Panc1 (cell line): ENCODE measurements around the gene ALDOC. TPM values are rescaled to one million over a fixed set of nuclear protein-coding genes. Genes with fewer than 3 reads are reported as not detected.

Experiments used
- ATAC-seq: fragments of 200-7000 bp; cut with Tn5 transposase; 2 replicates; pipeline ENCODE4 v1.9.1; 2020; ENCODE audit warnings: mild to moderate bottlenecking, moderate library complexity
- BruUV-seq: library from RNA; stranded (reverse); fragments of 400-500 nt; replicated peaks from 2 replicates; lab custom pipeline; 2021; lab: Mats Ljungman, UMichigan
- CTCF ChIA-PET: fragments of 300-600 bp; sonication (Branson Sonifier 250); formaldehyde crosslinking; loops from one replicate; lab custom pipeline; 2022; ENCODE audit warnings: antibody characterized with exemption; lab: Charles Lee
- POLR2A ChIA-PET: fragments of 300-600 bp; sonication (Branson Sonifier 250); formaldehyde crosslinking; loops from one replicate; lab custom pipeline; 2022; ENCODE audit warnings: antibody characterized with exemption; lab: Charles Lee
- DNase-seq: peaks from one replicate; pipeline ENCODE4 v3.0.0-alpha.2; 2010; ENCODE audit warnings: low read depth, low spot score
- H3K27ac ChIP-seq: 2 replicates; pipeline ENCODE4 v1.5.1; 2011; ENCODE audit warnings: mild to moderate bottlenecking, low read length, inconsistent platforms
- H3K27me3 ChIP-seq: fragments of 200-500 bp; sonication (Bioruptor generic); 2 replicates; pipeline ENCODE4 v1.6.0; 2014; ENCODE audit warnings: low read length, inconsistent platforms; ENCODE audit not compliant: control insufficient read depth, insufficient read depth
- H3K36me3 ChIP-seq: fragments of 200-500 bp; sonication (Bioruptor generic); 2 replicates; pipeline ENCODE4 v1.5.1; 2014; ENCODE audit warnings: inconsistent platforms, mild to moderate bottlenecking, low read length, moderate library complexity; ENCODE audit not compliant: control insufficient read depth, insufficient read depth
- H3K4me1 ChIP-seq: 2 replicates; pipeline ENCODE4 v1.5.1; 2011; ENCODE audit warnings: inconsistent platforms, mild to moderate bottlenecking, low read length, moderate library complexity; ENCODE audit not compliant: control insufficient read depth, insufficient read depth
- H3K4me3 ChIP-seq, 2 experiments: 2 replicates each; pipeline ENCODE4 v1.5.1; 2011 to 2012; ENCODE audit warnings: low read depth in 2 of 2, low read length in 2 of 2, mild to moderate bottlenecking in 2 of 2, inconsistent platforms in 1 of 2, moderate library complexity in 1 of 2
- H3K9me3 ChIP-seq: fragments of 200-500 bp; sonication (Bioruptor generic); 2 replicates; pipeline ENCODE4 v1.5.1; 2014; ENCODE audit warnings: low read depth, mild to moderate bottlenecking, inconsistent platforms, low read length, moderate library complexity; ENCODE audit not compliant: control insufficient read depth, insufficient read depth
- CTCF ChIP-seq: fragments of 450-650 bp; IDR thresholded peaks from 2 replicates; pipeline ENCODE4 v1.5.1; 2017; ENCODE audit warnings: mild to moderate bottlenecking
- POLR2AphosphoS5 ChIP-seq: IDR thresholded peaks from 2 replicates; pipeline ENCODE4 v1.6.1; 2012; ENCODE audit warnings: mild to moderate bottlenecking, low read depth, low read length, moderate library complexity
- REST ChIP-seq, 2 experiments: IDR thresholded peaks; 2 replicates each; pipeline ENCODE4 v1.6.1; 2011 to 2012; ENCODE audit warnings: low read depth in 2 of 2, control low read depth in 1 of 2, low read length in 1 of 2, mild to moderate bottlenecking in 1 of 2, moderate library complexity in 1 of 2; ENCODE audit not compliant: insufficient read depth in 1 of 2
- SIN3A ChIP-seq: IDR thresholded peaks from 2 replicates; pipeline ENCODE4 v1.6.1; 2012; ENCODE audit warnings: low read depth, mild to moderate bottlenecking, low read length, moderate library complexity, borderline replicate concordance; ENCODE audit not compliant: insufficient read depth
- TCF7L2 ChIP-seq: IDR thresholded peaks from 2 replicates; pipeline ENCODE4 v1.6.1; 2011; ENCODE audit warnings: mild to moderate bottlenecking, low read depth, low read length, inconsistent platforms
- in situ Hi-C: cut with HindIII; loops from 2 replicates; pipeline ENCODE4 v1.10.0; 2016; ENCODE audit warnings: low sequenced_read_pairs, low pct_unique_long_range_greater_than_20kb
- intact Hi-C: fragments of 100-400 bp; cut with micrococcal nuclease; formaldehyde crosslinking; loops from one replicate; pipeline ENCODE4 v1.10.0; 2022; ENCODE audit not compliant: unreplicated experiment
- total RNA-seq: library from RNA; stranded (reverse); gene quantifications from one replicate; pipeline ENCODE4 v1.2.1, GENCODE V29; 2021; ENCODE audit not compliant: unreplicated experiment

The ALDOC gene
- total RNA-seq, 1 experiment from 2014 or later, result 13.4 TPM

GRCh38 chr17:28575126-28575795 is 1.4 kb downstream of the ALDOC start:
- no peak for ATAC-seq
- POLR2A ChIA-PET, result no interaction called here

GRCh38 chr17:28574526-28574925 is 2.2 kb downstream of the ALDOC start:
- Histone ChIP-seq H3K27ac (no peak overlapping the region), H3K4me1 (peaks cover 22% of the 10 kb centered on the region), H3K36me3 (peaks cover 3% of the 10 kb centered on the region), H3K4me3 (no peak overlapping the region), H3K9me3 (no peaks in the 10 kb centered on the region), H3K27me3 (no peaks in the 10 kb centered on the region)
- in situ Hi-C loops (no loop called here), intact Hi-C loops (no loop called here)
- BruUV-seq, result no TSS peak
- no peak for DNase-seq
- ATAC-seq, result no peak
- CTCF ChIA-PET, result interaction anchor here (0.6 to 0.9 kb wide), 3 partner anchors 31 to 158 kb away, joined by 3 to 5 read pairs (median 3); no protein-coding TSS in a partner anchor
- TF ChIP-seq SIN3A, result no peak
- TF ChIP-seq POLR2AphosphoS5, result no peak
- no peak for TF ChIP-seq TCF7L2
- no peak for TF ChIP-seq REST (IDR thresholded peaks at IDR 0.05; ENCODE audit: insufficient read depth in 1 of 2, low read depth in 2 of 2, low read length in 1 of 2)
- no peak for TF ChIP-seq CTCF
- POLR2A ChIA-PET, result interaction anchor here (0.7 kb wide), 1 partner anchor 77 kb away, joined by 3 read pairs; no protein-coding TSS in a partner anchor

More at GRCh38 chr17:28575126-28575795, 1.4 kb downstream of the ALDOC start:
- in situ Hi-C loops, result no loop called here
- no peak overlapping the region for H3K4me3 ChIP-seq
- CTCF ChIA-PET, result interaction anchor here (0.9 kb wide), 1 partner anchor 159 kb away, joined by 3 read pairs; no protein-coding TSS in a partner anchor
- BruUV-seq, result no TSS peak
- no peak for DNase-seq
- H3K4me1 ChIP-seq, result peaks cover 17% of the 10 kb centered on the region
- no peak overlapping the region for H3K27ac ChIP-seq
- TF ChIP-seq REST (IDR thresholded peaks at IDR 0.05; ENCODE audit: insufficient read depth in 1 of 2, low read depth in 2 of 2, low read length in 1 of 2), result no peak
- TF ChIP-seq TCF7L2, result no peak
- TF ChIP-seq CTCF, result no peak
- TF ChIP-seq POLR2AphosphoS5, result no peak
- no peak for TF ChIP-seq SIN3A
- intact Hi-C loops, result no loop called here
- H3K9me3 ChIP-seq, result no peaks in the 10 kb centered on the region
- H3K36me3 ChIP-seq, result peaks cover 3% of the 10 kb centered on the region
- H3K27me3 ChIP-seq, result no peaks in the 10 kb centered on the region
